ENCODE data around the gene PINLYP.
A peak's percentile ranks its signal among the peaks of the same experiment; 100 is the strongest.

The PINLYP gene

GRCh38 chr19:43616306-43616705, 40.7 kb downstream of the PINLYP start:
- no peak for DNase-seq (ENCODE audit: low read depth)
- TF ChIP-seq CTCF (IDR thresholded peaks at IDR 0.05; ENCODE audit: control insufficient read depth, extremely low read depth, insufficient read depth): no peak
- H3K4me3 ChIP-seq (ENCODE audit: low read depth, low read length): no peak overlapping the region

- H3K4me3 ChIP-seq (ENCODE audit: low read depth, low read length): no peak overlapping the region
- no peak for TF ChIP-seq CTCF (IDR thresholded peaks at IDR 0.05; ENCODE audit: control insufficient read depth, extremely low read depth, insufficient read depth)
- DNase-seq (ENCODE audit: low read depth): no peak
Observed at GRCh38 chr19:43616954-43617353, 41.4 kb downstream of the PINLYP start.

- no peak for TF ChIP-seq CTCF (IDR thresholded peaks at IDR 0.05; ENCODE audit: control insufficient read depth, extremely low read depth, insufficient read depth)
- peak overlapping the region; percentile 65 for H3K4me3 ChIP-seq (ENCODE audit: low read depth, low read length)
- no peak for DNase-seq (ENCODE audit: low read depth)
Observed at GRCh38 chr19:43618921-43619261, 43.3 kb downstream of the PINLYP start.

- peak; percentile 48 for DNase-seq (ENCODE audit: low read depth)
- H3K4me3 ChIP-seq (ENCODE audit: low read depth, low read length): peak within 1 kb of the TSS; percentile 65
- TF ChIP-seq CTCF (IDR thresholded peaks at IDR 0.05; ENCODE audit: control insufficient read depth, extremely low read depth, insufficient read depth): no peak
Observed at GRCh38 chr19:43619262-43620060, 43.9 kb downstream of the PINLYP start, which contains the start of gene ZNF428. Gene ZNF428 (minus strand): TSS chr19:43619629. CDS start chr19:43614304, 5,325 bp downstream.

GRCh38 chr19:43620061-43621001, 44.7 kb downstream of the PINLYP start:
- TF ChIP-seq CTCF (IDR thresholded peaks at IDR 0.05; ENCODE audit: control insufficient read depth, extremely low read depth, insufficient read depth): no peak
- DNase-seq (ENCODE audit: low read depth): no peak

GRCh38 chr19:43622070-43622469, 46.5 kb downstream of the PINLYP start:
- no peak for DNase-seq (ENCODE audit: low read depth)
- no peak for TF ChIP-seq CTCF (IDR thresholded peaks at IDR 0.05; ENCODE audit: control insufficient read depth, extremely low read depth, insufficient read depth)
- no peak overlapping the region for H3K4me3 ChIP-seq (ENCODE audit: low read depth, low read length)

More at GRCh38 chr19:43620061-43621001, 44.7 kb downstream of the PINLYP start:
- peak overlapping the region; percentile 65 for H3K4me3 ChIP-seq (ENCODE audit: low read depth, low read length)

Data from LNCaP clone FGC (cell line).